ENCODE data around the gene HIPK2.

HIPK2 gene

DNA sequence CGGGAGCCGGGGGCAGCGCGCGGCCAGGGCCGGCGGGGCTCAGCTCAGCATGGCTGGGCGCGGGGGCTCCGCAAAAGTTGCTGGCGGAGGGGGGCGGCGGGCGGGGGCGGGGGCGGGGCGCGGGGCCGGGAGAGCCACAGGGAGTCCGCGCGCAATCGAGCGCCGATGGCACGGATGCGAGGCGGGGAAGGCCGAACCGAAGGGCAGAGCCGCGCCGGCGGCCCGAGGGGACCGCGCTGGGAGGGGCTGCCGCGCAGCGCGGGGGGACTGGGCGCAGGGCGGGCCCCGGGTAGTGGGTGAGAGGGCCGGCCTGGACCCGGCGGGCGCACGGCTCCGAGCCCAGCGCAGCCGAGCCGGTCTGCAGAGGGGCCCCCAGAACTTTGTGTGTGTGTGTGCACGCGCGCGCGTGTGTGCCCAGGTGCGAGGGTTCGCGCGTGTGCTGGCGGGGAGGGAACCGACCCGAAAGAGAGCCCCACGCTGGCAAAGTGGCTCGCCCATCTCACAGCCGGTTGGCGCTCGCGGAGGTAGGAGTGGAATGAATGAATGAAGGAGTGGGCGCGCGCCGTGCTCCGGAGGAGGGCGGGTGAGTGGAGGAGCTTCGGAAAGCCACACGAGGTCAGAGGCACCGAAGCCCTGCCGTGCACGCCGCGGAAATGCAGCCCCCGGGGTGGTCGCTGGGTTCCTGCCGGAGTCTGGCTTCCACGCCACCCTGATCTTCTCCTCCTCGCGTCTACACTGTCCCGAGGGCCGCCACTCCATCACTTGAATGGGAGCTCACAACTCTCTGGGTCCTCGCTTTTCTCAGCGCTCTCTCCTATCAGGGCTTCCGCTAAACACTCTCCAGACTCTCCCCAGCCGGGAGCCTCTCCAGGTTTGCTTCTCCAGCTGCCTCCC lies at the start of gene HIPK2:
Gene HIPK2, minus strand, starts transcription at position 51 of the 894 bp plus-strand sequence. CDS start 375 bp downstream, outside the sequence.
- peak within 1 kb of the TSS; percentile 82 for H3K27ac ChIP-seq (ENCODE audit: low read length)
- peak within 1 kb of the TSS; percentile 86 to 88 for H3K9ac ChIP-seq (ENCODE audit: low read length in 2 of 2)
- H3K9me3 ChIP-seq (ENCODE audit: control insufficient read depth in 2 of 2, low read length in 2 of 2), result no peaks in the 10 kb centered on the region
- H3K27me3 ChIP-seq (ENCODE audit: control insufficient read depth in 1 of 2, insufficient read depth in 2 of 2, low read length in 2 of 2), result no peaks in the 10 kb centered on the region
- H3K4me1 ChIP-seq (ENCODE audit: control insufficient read depth, insufficient read depth, low read length), result peaks cover 10% of the 10 kb centered on the region
- H3K4me3 ChIP-seq (ENCODE audit: low read length in 2 of 2), result peak within 1 kb of the TSS; percentile 89 to 95
- H3K36me3 ChIP-seq (ENCODE audit: control insufficient read depth in 2 of 2, insufficient read depth in 2 of 2, low read length in 2 of 2), result no peaks in the 10 kb centered on the region

DNA sequence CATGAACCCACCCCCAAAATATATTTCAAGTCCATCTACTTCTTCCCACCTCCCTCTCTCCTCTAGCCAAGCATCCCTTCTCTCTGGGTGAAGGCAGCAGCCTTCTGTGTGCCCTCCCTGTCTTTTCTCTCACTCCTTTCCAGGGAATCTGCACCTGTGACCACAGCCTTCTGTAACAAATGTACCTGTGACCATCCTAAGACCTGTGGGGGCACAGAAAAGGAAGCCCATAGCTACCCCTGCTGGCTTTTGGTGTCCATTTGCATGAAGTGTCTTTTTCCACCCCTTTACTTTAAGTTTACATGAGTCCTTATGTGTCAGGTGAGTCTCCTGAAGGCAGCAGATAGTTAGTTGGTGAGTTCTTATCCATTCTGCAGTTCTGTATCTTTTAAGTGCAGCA lies 49.2 kb upstream of the HIPK2 start:
- Histone ChIP-seq H3K4me1 (ENCODE audit: control insufficient read depth, insufficient read depth, low read length) (no peaks in the 10 kb centered on the region), H3K27ac (ENCODE audit: low read length) (no peak overlapping the region), H3K27me3 (ENCODE audit: control insufficient read depth in 1 of 2, insufficient read depth in 2 of 2, low read length in 2 of 2) (peaks cover 3 to 4% of the 10 kb centered on the region in 2 donors), H3K4me3 (ENCODE audit: low read length in 2 of 2) (no peak overlapping the region), H3K36me3 (ENCODE audit: control insufficient read depth in 2 of 2, insufficient read depth in 2 of 2, low read length in 2 of 2) (no peaks in the 10 kb centered on the region), H3K9me3 (ENCODE audit: control insufficient read depth in 2 of 2, low read length in 2 of 2) (no peaks in the 10 kb centered on the region), H3K9ac (ENCODE audit: low read length in 2 of 2) (no peak overlapping the region)

DNA sequence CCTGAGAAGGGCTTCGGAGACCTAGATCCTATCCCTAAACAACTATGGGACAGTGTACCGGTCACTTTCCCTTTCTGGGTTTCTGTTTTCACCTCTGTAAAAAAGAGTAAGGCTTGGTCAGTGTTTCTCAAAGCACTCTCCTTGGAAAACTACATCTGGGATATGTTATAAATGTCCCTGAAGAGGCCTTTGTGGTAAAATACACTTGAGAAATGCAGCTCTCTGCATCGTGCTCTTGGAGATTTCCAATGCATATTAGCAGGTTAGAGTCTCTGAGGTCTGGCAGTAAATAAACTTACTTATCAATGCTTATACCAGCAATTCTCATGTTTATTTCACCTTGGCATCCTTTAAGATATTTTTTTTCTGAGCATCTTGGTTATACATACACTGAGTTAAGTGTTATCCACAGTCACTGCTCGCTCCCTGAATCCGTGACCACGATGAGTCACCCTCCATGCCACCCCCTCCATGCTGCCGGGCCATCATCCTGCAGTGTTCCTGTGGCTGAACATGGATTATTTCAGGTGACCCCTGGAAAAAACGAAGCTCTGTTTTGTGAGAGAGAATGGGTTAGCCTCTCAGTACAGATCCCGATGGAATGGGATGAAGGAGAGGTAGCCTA lies 48.0 kb upstream of the HIPK2 start:
- no peak overlapping the region for H3K27ac ChIP-seq (ENCODE audit: low read length)
- no peaks in the 10 kb centered on the region for H3K4me1 ChIP-seq (ENCODE audit: control insufficient read depth, insufficient read depth, low read length)

DNA sequence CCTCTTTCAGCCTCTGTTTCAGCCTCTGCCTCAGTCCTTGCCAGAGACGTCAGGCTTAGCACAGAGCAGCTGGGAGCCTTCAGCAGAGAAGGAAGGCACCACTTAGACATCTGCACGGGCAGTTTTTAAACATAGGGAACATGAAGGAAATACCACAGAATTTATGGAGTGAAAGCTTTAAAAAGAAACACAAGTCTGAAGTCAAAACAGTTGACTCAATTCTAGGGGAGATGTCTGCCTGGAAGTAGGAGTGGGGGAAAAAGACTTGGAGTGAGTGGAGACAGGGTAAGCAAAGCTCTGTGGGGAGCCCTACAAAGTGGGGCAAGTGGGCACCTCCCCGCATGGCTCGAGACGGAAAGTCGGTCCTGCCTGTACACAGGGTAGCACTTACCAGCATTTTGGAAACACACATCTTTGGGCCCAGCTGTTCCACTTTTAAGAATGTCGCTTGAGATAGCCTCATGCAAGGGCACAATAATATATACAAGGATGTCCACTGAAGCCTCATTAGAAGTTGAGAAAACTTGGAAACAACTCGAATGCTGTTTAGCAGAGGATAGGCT lies 46.2 kb upstream of the HIPK2 start:
- no peak overlapping the region for H3K4me3 ChIP-seq (ENCODE audit: low read length in 2 of 2)
- H3K9me3 ChIP-seq (ENCODE audit: control insufficient read depth in 2 of 2, low read length in 2 of 2), result no peaks in the 10 kb centered on the region
- H3K4me1 ChIP-seq (ENCODE audit: control insufficient read depth, insufficient read depth, low read length), result no peaks in the 10 kb centered on the region
- no peaks in the 10 kb centered on the region for H3K36me3 ChIP-seq (ENCODE audit: control insufficient read depth in 2 of 2, insufficient read depth in 2 of 2, low read length in 2 of 2)
- H3K27ac ChIP-seq (ENCODE audit: low read length), result no peak overlapping the region
- H3K27me3 ChIP-seq (ENCODE audit: control insufficient read depth in 1 of 2, insufficient read depth in 2 of 2, low read length in 2 of 2), result peaks cover 4 to 8% of the 10 kb centered on the region in 2 donors
- H3K9ac ChIP-seq (ENCODE audit: low read length in 2 of 2), result no peak overlapping the region

More for the DNA sequence above, 48.0 kb upstream of the HIPK2 start:
- peaks cover 4 to 8% of the 10 kb centered on the region in 2 donors for H3K27me3 ChIP-seq (ENCODE audit: control insufficient read depth in 1 of 2, insufficient read depth in 2 of 2, low read length in 2 of 2)
- no peak overlapping the region for H3K9ac ChIP-seq (ENCODE audit: low read length in 2 of 2)
- H3K4me3 ChIP-seq (ENCODE audit: low read length in 2 of 2), result no peak overlapping the region
- H3K9me3 ChIP-seq (ENCODE audit: control insufficient read depth in 2 of 2, low read length in 2 of 2), result no peaks in the 10 kb centered on the region
- no peaks in the 10 kb centered on the region for H3K36me3 ChIP-seq (ENCODE audit: control insufficient read depth in 2 of 2, insufficient read depth in 2 of 2, low read length in 2 of 2)

DNA sequence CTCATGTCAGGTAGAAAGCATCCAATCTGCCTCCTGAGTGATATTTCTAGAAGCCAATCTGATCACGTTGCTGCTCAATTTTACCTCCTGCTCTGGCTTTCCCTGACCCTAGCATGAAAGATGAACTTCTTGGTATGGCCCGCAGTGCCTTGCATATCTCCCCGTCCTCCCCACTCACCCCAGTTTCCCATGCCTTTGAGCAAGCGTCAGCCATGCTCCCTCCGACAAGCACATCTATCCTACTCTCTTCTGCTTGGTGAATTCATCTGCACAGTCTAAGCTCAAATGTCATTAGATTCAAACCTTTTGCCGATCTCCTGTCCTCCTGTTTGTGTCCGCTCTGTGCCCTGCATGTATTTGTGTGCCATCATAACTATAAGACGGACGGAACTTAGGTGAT lies 45.1 kb upstream of the HIPK2 start:
- Histone ChIP-seq H3K4me3 (ENCODE audit: low read length in 2 of 2) (no peak overlapping the region), H3K9ac (ENCODE audit: low read length in 2 of 2) (no peak overlapping the region), H3K4me1 (ENCODE audit: control insufficient read depth, insufficient read depth, low read length) (no peaks in the 10 kb centered on the region), H3K36me3 (ENCODE audit: control insufficient read depth in 2 of 2, insufficient read depth in 2 of 2, low read length in 2 of 2) (no peaks in the 10 kb centered on the region), H3K9me3 (ENCODE audit: control insufficient read depth in 2 of 2, low read length in 2 of 2) (no peaks in the 10 kb centered on the region), H3K27ac (ENCODE audit: low read length) (no peak overlapping the region), H3K27me3 (ENCODE audit: control insufficient read depth in 1 of 2, insufficient read depth in 2 of 2, low read length in 2 of 2) (peaks cover 4 to 8% of the 10 kb centered on the region in 2 donors)

DNA sequence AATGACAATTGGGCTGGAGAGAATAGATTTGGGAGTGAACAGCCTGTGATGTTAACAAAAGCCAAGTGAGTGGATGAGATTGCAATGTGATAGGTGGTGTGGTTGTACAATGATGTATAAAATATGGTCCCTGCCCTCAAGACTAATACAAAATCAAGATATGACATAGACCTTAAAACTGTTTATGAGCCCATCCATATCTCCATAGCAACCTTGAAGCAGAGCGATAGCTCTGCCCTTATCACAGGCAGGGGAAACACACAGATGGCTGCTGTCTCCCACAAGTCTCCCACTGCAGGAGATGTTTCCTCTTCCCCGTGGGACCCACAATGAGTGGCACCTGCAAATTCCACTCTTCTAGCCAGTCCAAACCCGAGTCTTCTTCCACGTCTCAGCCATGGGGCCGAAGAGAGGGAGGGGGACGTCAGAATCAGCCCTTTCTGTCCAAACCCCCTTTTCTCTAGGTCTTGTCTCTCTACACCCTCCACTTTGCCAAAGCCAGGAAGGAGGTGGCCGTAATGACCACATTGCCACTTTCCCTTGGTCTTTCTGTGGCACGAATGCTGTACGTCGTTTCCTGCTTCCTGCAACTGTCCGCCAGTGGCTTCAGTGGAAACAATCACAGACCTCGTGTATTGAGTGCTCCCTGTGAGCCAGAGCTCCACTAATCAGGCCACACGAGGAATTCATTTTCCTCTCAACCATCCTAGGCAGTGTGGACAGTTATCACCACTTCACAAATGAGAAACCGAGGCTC lies 43.7 kb upstream of the HIPK2 start:
- H3K27ac ChIP-seq (ENCODE audit: low read length), result no peak overlapping the region
- no peak overlapping the region for H3K9ac ChIP-seq (ENCODE audit: low read length in 2 of 2)
- H3K4me3 ChIP-seq (ENCODE audit: low read length in 2 of 2), result no peak overlapping the region
- H3K9me3 ChIP-seq (ENCODE audit: control insufficient read depth in 2 of 2, low read length in 2 of 2), result no peaks in the 10 kb centered on the region
- H3K36me3 ChIP-seq (ENCODE audit: control insufficient read depth in 2 of 2, insufficient read depth in 2 of 2, low read length in 2 of 2), result no peaks in the 10 kb centered on the region
- H3K27me3 ChIP-seq (ENCODE audit: control insufficient read depth in 1 of 2, insufficient read depth in 2 of 2, low read length in 2 of 2), result peaks cover 0 to 8% of the 10 kb centered on the region in 2 donors
- H3K4me1 ChIP-seq (ENCODE audit: control insufficient read depth, insufficient read depth, low read length), result no peaks in the 10 kb centered on the region

DNA sequence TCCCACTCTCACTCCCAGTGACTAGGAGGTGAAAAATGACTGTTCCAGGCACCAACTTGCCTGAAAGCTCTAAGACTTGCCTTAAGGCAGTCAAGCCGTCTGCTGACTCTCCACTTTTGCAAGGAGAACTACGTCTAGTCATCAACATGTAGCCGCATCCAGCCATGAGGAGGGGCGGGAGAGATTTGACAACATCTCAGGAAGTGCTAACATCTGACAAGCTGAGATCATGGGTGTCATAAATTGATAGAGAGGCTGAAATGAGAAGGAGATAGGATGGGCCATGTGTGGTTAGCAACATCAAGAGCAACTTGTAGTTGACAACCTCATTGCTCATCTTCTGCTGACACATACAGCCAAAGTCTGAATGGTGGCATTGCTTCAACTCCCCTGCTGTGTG lies 42.3 kb upstream of the HIPK2 start:
- H3K4me1 ChIP-seq (ENCODE audit: control insufficient read depth, insufficient read depth, low read length), result no peaks in the 10 kb centered on the region

DNA sequence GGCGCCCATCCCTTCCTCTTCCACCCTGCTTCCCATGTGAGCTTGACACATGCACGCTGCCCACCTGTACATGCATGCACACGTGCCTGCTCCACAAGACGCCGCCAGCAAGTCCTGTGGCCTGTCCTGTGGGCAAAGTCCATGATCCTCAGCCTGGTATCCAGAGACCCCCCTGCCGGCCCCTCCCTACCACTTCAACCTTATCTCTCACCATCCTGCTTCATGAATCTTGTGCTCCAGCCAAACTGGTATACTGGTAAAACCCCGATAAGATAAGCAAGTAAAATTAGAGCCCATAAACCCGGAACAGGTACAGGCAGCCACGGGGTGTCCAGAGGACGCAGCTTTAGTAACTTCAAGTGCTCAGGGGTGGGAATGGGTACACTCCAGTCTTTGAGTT lies 39.5 kb upstream of the HIPK2 start:
- no peak overlapping the region for H3K27ac ChIP-seq (ENCODE audit: low read length)

More for the DNA sequence above, 42.3 kb upstream of the HIPK2 start:
- no peaks in the 10 kb centered on the region for H3K36me3 ChIP-seq (ENCODE audit: control insufficient read depth in 2 of 2, insufficient read depth in 2 of 2, low read length in 2 of 2)
- H3K9ac ChIP-seq (ENCODE audit: low read length in 2 of 2), result no peak overlapping the region
- peaks cover 0 to 8% of the 10 kb centered on the region in 2 donors for H3K27me3 ChIP-seq (ENCODE audit: control insufficient read depth in 1 of 2, insufficient read depth in 2 of 2, low read length in 2 of 2)
- H3K27ac ChIP-seq (ENCODE audit: low read length), result no peak overlapping the region
- no peak overlapping the region for H3K4me3 ChIP-seq (ENCODE audit: low read length in 2 of 2)
- H3K9me3 ChIP-seq (ENCODE audit: control insufficient read depth in 2 of 2, low read length in 2 of 2), result no peaks in the 10 kb centered on the region

DNA sequence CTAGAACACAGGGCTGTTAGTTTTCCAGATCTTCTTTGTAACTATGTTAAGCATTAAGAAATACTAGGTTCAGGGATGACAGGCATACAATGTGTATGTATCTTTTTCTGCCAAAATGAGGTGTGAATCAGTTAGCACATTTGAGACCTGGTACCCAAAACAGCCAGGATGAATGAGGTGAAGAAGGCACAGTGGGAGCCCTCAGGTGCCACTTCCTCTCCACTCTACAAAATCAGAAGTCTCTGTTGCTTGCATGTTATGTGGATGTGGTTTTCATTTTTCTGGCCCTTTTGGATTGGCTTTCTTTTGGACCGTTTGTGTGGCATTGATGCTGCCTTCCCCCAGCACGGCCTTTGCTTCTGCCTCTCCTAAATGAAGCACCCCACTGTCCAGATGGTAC lies 35.9 kb upstream of the HIPK2 start:
- Histone ChIP-seq H3K9me3 (ENCODE audit: control insufficient read depth in 2 of 2, low read length in 2 of 2) (no peaks in the 10 kb centered on the region), H3K27ac (ENCODE audit: low read length) (no peak overlapping the region), H3K36me3 (ENCODE audit: control insufficient read depth in 2 of 2, insufficient read depth in 2 of 2, low read length in 2 of 2) (no peaks in the 10 kb centered on the region)

More for the DNA sequence above, 39.5 kb upstream of the HIPK2 start:
- Histone ChIP-seq H3K9ac (ENCODE audit: low read length in 2 of 2) (no peak overlapping the region), H3K9me3 (ENCODE audit: control insufficient read depth in 2 of 2, low read length in 2 of 2) (no peaks in the 10 kb centered on the region), H3K36me3 (ENCODE audit: control insufficient read depth in 2 of 2, insufficient read depth in 2 of 2, low read length in 2 of 2) (no peaks in the 10 kb centered on the region), H3K4me3 (ENCODE audit: low read length in 2 of 2) (no peak overlapping the region), H3K4me1 (ENCODE audit: control insufficient read depth, insufficient read depth, low read length) (no peaks in the 10 kb centered on the region), H3K27me3 (ENCODE audit: control insufficient read depth in 1 of 2, insufficient read depth in 2 of 2, low read length in 2 of 2) (peaks cover 0 to 5% of the 10 kb centered on the region in 2 donors)

DNA sequence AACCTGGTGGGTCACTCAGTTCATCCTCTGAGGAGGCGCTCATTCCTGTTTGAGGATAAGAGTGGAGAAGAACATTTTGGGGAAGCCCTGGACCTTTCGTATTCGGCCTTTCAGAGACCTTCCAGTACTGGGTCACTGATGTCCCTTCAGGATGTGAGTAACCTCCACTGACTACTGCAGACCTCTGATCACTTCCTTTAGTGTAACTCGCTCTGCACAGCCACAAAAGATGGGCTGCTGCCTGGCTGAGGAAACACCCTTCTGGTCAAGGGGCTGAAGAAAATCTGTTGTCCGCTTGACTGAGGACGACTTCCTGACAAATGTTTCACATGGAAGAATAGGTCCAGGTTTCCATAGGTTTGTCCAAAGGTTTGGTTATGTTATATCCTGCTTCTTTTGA lies 35.4 kb upstream of the HIPK2 start:
- no peak overlapping the region for H3K27ac ChIP-seq (ENCODE audit: low read length)
- no peaks in the 10 kb centered on the region for H3K4me1 ChIP-seq (ENCODE audit: control insufficient read depth, insufficient read depth, low read length)
- H3K4me3 ChIP-seq (ENCODE audit: low read length in 2 of 2), result no peak overlapping the region
- no peaks in the 10 kb centered on the region for H3K9me3 ChIP-seq (ENCODE audit: control insufficient read depth in 2 of 2, low read length in 2 of 2)
- H3K36me3 ChIP-seq (ENCODE audit: control insufficient read depth in 2 of 2, insufficient read depth in 2 of 2, low read length in 2 of 2), result no peaks in the 10 kb centered on the region
- no peaks in the 10 kb centered on the region for H3K27me3 ChIP-seq (ENCODE audit: control insufficient read depth in 1 of 2, insufficient read depth in 2 of 2, low read length in 2 of 2)
- H3K9ac ChIP-seq (ENCODE audit: low read length in 2 of 2), result no peak overlapping the region

More for the DNA sequence above, 35.9 kb upstream of the HIPK2 start:
- Histone ChIP-seq H3K27me3 (ENCODE audit: control insufficient read depth in 1 of 2, insufficient read depth in 2 of 2, low read length in 2 of 2) (no peaks in the 10 kb centered on the region), H3K4me3 (ENCODE audit: low read length in 2 of 2) (no peak overlapping the region), H3K9ac (ENCODE audit: low read length in 2 of 2) (no peak overlapping the region), H3K4me1 (ENCODE audit: control insufficient read depth, insufficient read depth, low read length) (no peaks in the 10 kb centered on the region)

All from stomach smooth muscle (tissue), 2 donors.